HEK293 (cell line): ENCODE measurements around the gene ARHGAP28.
A peak's percentile ranks its signal among the peaks of the same experiment; 100 is the strongest.

Experiments used
- CTCF ChIP-seq: fragments of 450-650 bp; formaldehyde crosslinking; IDR thresholded peaks from 2 replicates; pipeline ENCODE4 v1.5.1; 2016; ENCODE audit warnings: missing biosample characterization, missing genetic modification characterization
- GFI1B ChIP-seq: fragments of 450-650 bp; formaldehyde crosslinking; IDR thresholded peaks from 2 replicates; pipeline ENCODE4 v1.5.1; 2016; ENCODE audit warnings: missing biosample characterization, missing genetic modification characterization
- INSM2 ChIP-seq: fragments of 450-650 bp; formaldehyde crosslinking; IDR thresholded peaks from 2 replicates; pipeline ENCODE4 v1.5.1; 2016; ENCODE audit warnings: missing biosample characterization, missing genetic modification characterization
- KLF1 ChIP-seq: fragments of 450-650 bp; formaldehyde crosslinking; IDR thresholded peaks from 2 replicates; pipeline ENCODE4 v1.5.1; 2016; ENCODE audit warnings: missing biosample characterization, missing genetic modification characterization
- KLF10 ChIP-seq: fragments of 450-650 bp; IDR thresholded peaks from 2 replicates; pipeline ENCODE4 v1.5.1; 2018; ENCODE audit warnings: missing biosample characterization, mild to moderate bottlenecking, missing genetic modification characterization
- KLF16 ChIP-seq: fragments of 450-650 bp; formaldehyde crosslinking; IDR thresholded peaks from 2 replicates; pipeline ENCODE4 v1.5.1; 2017; ENCODE audit warnings: missing biosample characterization, missing genetic modification characterization
- MEIS1 ChIP-seq: sonication (generic); formaldehyde crosslinking; IDR thresholded peaks from 2 replicates; pipeline ENCODE4 v1.8.1; 2022; ENCODE audit warnings: missing genetic modification reagents, mild to moderate bottlenecking, borderline replicate concordance
- SALL2 ChIP-seq: fragments of 450-650 bp; formaldehyde crosslinking; IDR thresholded peaks from 2 replicates; pipeline ENCODE4 v1.5.0; 2017; ENCODE audit warnings: missing biosample characterization, mild to moderate bottlenecking, missing genetic modification characterization, borderline replicate concordance
- SETDB1 ChIP-seq: IDR thresholded peaks from one replicate; pipeline ENCODE4 v1.6.1; 2017; ENCODE audit warnings: mild to moderate bottlenecking, low read length, moderate library complexity, mixed read lengths; ENCODE audit not compliant: insufficient read length
- TSHZ1 ChIP-seq: fragments of 450-650 bp; formaldehyde crosslinking; IDR thresholded peaks from 2 replicates; pipeline ENCODE4 v1.5.1; 2016; ENCODE audit warnings: missing biosample characterization, missing genetic modification characterization, borderline replicate concordance
- YY1 ChIP-seq: fragments of 450-650 bp; formaldehyde crosslinking; IDR thresholded peaks from 2 replicates; pipeline ENCODE4 v1.5.1; 2018; ENCODE audit warnings: missing biosample characterization, missing genetic modification characterization
- ZBTB48 ChIP-seq: fragments of 450-650 bp; formaldehyde crosslinking; IDR thresholded peaks from 2 replicates; pipeline ENCODE4 v1.5.1; 2016; ENCODE audit warnings: missing biosample characterization, missing genetic modification characterization
- ZBTB49 ChIP-seq: fragments of 450-650 bp; formaldehyde crosslinking; IDR thresholded peaks from 2 replicates; pipeline ENCODE4 v1.5.1; 2016; ENCODE audit warnings: missing biosample characterization, missing genetic modification characterization, low read depth
- ZBTB6 ChIP-seq: fragments of 450-650 bp; formaldehyde crosslinking; IDR thresholded peaks from 2 replicates; pipeline ENCODE4 v1.5.1; 2017; ENCODE audit warnings: missing biosample characterization, missing genetic modification characterization
- ZNF112 ChIP-seq: fragments of 450-650 bp; formaldehyde crosslinking; IDR thresholded peaks from 2 replicates; pipeline ENCODE4 v1.5.0; 2017; ENCODE audit warnings: missing biosample characterization, missing genetic modification characterization
- ZNF341 ChIP-seq: fragments of 450-650 bp; formaldehyde crosslinking; IDR thresholded peaks from 2 replicates; pipeline ENCODE4; 2016; ENCODE audit warnings: low read depth, missing biosample characterization, missing genetic modification characterization
- ZNF37A ChIP-seq: fragments of 450-650 bp; IDR thresholded peaks from 2 replicates; pipeline ENCODE4 v1.5.1; 2018; ENCODE audit warnings: missing biosample characterization, missing genetic modification characterization
- ZNF449 ChIP-seq: fragments of 450-650 bp; formaldehyde crosslinking; IDR thresholded peaks from 2 replicates; pipeline ENCODE4 v1.5.1; 2017; ENCODE audit warnings: missing biosample characterization, mild to moderate bottlenecking, missing genetic modification characterization, moderate library complexity
- ZNF518A ChIP-seq: fragments of 450-650 bp; formaldehyde crosslinking; conservative IDR thresholded peaks from 2 replicates; pipeline ENCODE4 v1.5.1; 2016; ENCODE audit warnings: low read depth, missing biosample characterization, missing genetic modification characterization
- ZNF639 ChIP-seq: fragments of 450-650 bp; formaldehyde crosslinking; IDR thresholded peaks from 2 replicates; pipeline ENCODE4 v1.5.1; 2016; ENCODE audit warnings: missing biosample characterization, missing genetic modification characterization
- ZNF792 ChIP-seq: fragments of 450-650 bp; formaldehyde crosslinking; IDR thresholded peaks from 2 replicates; pipeline ENCODE4 v1.5.1; 2016; ENCODE audit warnings: missing biosample characterization, missing genetic modification characterization

ARHGAP28 gene

GRCh38 chr18:6741232-6741663, 11.7 kb downstream of the ARHGAP28 start (continued):
- no peak for TF ChIP-seq ZBTB49 (tag by site-specific recombination)
- no peak for TF ChIP-seq ZNF37A (tag by site-specific recombination)
- no peak for TF ChIP-seq SETDB1
- TF ChIP-seq MEIS1 (CRISPR knock-in tag) = no peak
- no peak for TF ChIP-seq ZBTB48 (tag by site-specific recombination)
- TF ChIP-seq ZNF449 (tag by site-specific recombination) = 0 out of 2 replicates have a peak, but pooled peaks have one; percentile 36
- TF ChIP-seq YY1 (tag by site-specific recombination) = no peak
- TF ChIP-seq KLF16 (tag by site-specific recombination) = peak; percentile 51; the same call in 1 of the 2 replicates
- no peak for TF ChIP-seq ZBTB6 (tag by site-specific recombination)
- TF ChIP-seq KLF1 (tag by site-specific recombination) = no peak
- no peak for TF ChIP-seq ZNF341 (tag by site-specific recombination)
- TF ChIP-seq INSM2 (tag by site-specific recombination) = no peak
- no peak for TF ChIP-seq ZNF112 (tag by site-specific recombination)
- no peak for TF ChIP-seq SALL2 (tag by site-specific recombination)
- TF ChIP-seq GFI1B (tag by site-specific recombination) = peak; percentile 77
- TF ChIP-seq TSHZ1 = 0 out of 2 replicates have a peak, but pooled peaks have one; percentile 31
- no peak for TF ChIP-seq ZNF639 (tag by site-specific recombination)
- TF ChIP-seq ZNF518A (tag by site-specific recombination) = no peak
- TF ChIP-seq ZNF792 = no peak
- TF ChIP-seq KLF10 (tag by site-specific recombination) = 0 out of 2 replicates have a peak, but pooled peaks have one; percentile 32
- no peak for TF ChIP-seq CTCF (tag by site-specific recombination)
